Measurements from ENCODE around the gene SLC6A17.

The SLC6A17 gene

DNA sequence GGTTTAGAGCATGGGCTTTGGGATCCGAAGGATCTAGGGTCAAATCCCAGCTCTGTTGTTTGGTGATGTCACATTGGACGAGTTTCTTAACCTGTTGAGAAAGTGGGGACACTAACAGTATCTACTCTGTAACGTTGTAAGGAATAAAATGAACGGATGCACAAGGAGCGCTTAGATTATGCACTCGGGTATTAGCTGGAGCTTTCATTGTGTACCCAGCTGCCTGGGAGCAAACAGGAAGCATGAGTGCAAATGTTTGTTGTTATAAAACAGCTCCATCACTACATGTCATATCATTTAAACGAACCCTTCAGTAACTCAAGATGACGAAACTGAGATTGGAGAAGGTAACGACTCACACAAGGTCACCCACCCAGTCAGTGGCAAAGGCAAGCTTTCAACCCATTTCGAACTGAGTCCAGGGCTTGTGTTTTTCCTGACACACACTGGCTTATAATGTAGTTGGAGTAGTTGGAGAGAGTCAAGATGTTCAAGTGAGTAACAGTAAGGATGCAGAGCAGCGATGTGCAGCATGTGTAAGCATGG lies 16.2 kb upstream of the SLC6A17 start:
- no peaks in the 10 kb centered on the region for H3K79me2 ChIP-seq
- H3K4me1 ChIP-seq, result no peaks in the 10 kb centered on the region
- no peaks in the 10 kb centered on the region for H3K36me3 ChIP-seq (ENCODE audit: control insufficient read depth, insufficient read depth, low read length)
- TF ChIP-seq, protein P1, sequence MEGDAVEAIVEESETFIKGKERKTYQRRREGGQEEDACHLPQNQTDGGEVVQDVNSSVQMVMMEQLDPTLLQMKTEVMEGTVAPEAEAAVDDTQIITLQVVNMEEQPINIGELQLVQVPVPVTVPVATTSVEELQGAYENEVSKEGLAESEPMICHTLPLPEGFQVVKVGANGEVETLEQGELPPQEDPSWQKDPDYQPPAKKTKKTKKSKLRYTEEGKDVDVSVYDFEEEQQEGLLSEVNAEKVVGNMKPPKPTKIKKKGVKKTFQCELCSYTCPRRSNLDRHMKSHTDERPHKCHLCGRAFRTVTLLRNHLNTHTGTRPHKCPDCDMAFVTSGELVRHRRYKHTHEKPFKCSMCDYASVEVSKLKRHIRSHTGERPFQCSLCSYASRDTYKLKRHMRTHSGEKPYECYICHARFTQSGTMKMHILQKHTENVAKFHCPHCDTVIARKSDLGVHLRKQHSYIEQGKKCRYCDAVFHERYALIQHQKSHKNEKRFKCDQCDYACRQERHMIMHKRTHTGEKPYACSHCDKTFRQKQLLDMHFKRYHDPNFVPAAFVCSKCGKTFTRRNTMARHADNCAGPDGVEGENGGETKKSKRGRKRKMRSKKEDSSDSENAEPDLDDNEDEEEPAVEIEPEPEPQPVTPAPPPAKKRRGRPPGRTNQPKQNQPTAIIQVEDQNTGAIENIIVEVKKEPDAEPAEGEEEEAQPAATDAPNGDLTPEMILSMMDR (IDR thresholded peaks at IDR 0.05), result no peak
- H3K9ac ChIP-seq, result no peak overlapping the region
- H3K9me3 ChIP-seq (ENCODE audit: control insufficient read depth, low read length), result no peaks in the 10 kb centered on the region
- no peak overlapping the region for H3K4me2 ChIP-seq (ENCODE audit: low read length)
- no peak overlapping the region for H3K27ac ChIP-seq
- H3K4me3 ChIP-seq (ENCODE audit: low read depth, low read length), result no peak overlapping the region
- no peaks in the 10 kb centered on the region for H3K27me3 ChIP-seq (ENCODE audit: control insufficient read depth, insufficient read depth, low read length)
- H2AFZ ChIP-seq, result no peak overlapping the region

DNA sequence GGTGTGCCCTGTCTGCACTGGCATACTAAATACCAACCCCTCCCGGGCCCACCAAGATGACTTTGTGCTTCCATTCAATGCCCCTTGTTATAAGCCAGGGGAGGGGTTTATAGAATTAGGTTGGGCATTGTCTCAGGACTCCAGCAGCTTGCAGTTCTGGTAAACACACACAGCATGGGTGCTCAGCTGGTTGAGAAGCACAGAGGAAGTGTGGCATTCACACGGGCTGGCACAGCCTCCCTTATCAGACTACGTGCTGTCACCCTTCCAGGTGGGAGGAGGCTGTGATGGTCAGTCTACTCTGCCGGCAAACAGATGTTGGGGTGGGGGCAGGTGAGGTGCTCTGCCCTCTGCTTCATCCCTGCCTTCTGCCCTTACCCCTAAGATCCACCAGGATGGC lies 15.0 kb upstream of the SLC6A17 start:
- Histone ChIP-seq H3K4me2 (ENCODE audit: low read length) (no peak overlapping the region), H3K27me3 (ENCODE audit: control insufficient read depth, insufficient read depth, low read length) (no peaks in the 10 kb centered on the region), H3K9me3 (ENCODE audit: control insufficient read depth, low read length) (no peaks in the 10 kb centered on the region), H3K27ac (no peak overlapping the region), H3K4me3 (ENCODE audit: low read depth, low read length) (no peak overlapping the region), H3K79me2 (no peaks in the 10 kb centered on the region), H3K9ac (no peak overlapping the region), H3K36me3 (ENCODE audit: control insufficient read depth, insufficient read depth, low read length) (no peaks in the 10 kb centered on the region), H3K4me1 (no peaks in the 10 kb centered on the region), H2AFZ (no peak overlapping the region)
- TF ChIP-seq, protein P1 (IDR thresholded peaks at IDR 0.05), result no peak

DNA sequence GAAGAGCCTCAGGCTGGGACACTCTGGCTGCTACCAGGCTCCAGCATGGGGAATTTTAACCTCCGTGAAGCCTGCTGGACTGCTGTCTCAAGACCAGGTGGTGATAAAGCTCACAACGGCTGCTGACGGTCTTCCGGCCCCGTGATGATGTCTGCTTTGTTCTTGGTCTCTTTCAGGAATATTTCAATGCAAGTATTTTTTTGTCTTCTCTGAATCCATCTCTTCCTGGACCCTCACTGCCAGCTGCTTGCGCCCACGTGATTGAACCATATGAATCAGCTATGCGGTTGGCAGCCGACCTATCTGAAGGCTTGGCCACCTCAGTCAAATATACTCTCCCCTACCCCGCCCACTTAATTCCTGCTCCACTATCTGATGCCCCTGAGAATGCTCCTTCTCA lies 14.6 kb upstream of the SLC6A17 start:
- Histone ChIP-seq H3K27me3 (ENCODE audit: control insufficient read depth, insufficient read depth, low read length) (no peaks in the 10 kb centered on the region), H3K9ac (no peak overlapping the region), H3K27ac (no peak overlapping the region), H3K9me3 (ENCODE audit: control insufficient read depth, low read length) (no peaks in the 10 kb centered on the region), H3K4me3 (ENCODE audit: low read depth, low read length) (no peak overlapping the region), H3K4me2 (ENCODE audit: low read length) (no peak overlapping the region), H3K4me1 (no peaks in the 10 kb centered on the region), H3K36me3 (ENCODE audit: control insufficient read depth, insufficient read depth, low read length) (no peaks in the 10 kb centered on the region), H3K79me2 (no peaks in the 10 kb centered on the region), H2AFZ (no peak overlapping the region)
- TF ChIP-seq, protein P1 (IDR thresholded peaks at IDR 0.05), result no peak

DNA sequence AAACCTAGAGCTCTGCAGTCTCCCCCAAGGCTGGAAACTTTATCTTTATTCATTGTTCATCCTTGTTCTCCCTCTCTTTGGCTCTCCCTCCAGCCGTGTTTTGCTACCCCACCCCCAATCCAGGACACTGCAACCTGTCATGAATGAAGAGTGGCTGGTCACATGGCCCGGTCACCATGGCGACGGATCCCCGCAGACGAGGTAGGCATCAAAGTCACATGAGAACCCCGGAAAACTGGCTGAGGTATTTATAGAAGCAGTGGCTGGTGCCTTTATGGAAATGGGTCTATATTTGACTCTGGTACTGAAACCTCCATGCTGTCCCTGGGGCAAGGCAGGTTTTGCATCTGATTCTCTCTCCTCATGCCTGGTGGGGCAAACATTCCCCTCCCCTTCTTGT lies 13.4 kb upstream of the SLC6A17 start:
- Histone ChIP-seq H3K4me3 (ENCODE audit: low read depth, low read length) (no peak overlapping the region), H3K9ac (no peak overlapping the region), H3K79me2 (no peaks in the 10 kb centered on the region), H3K4me1 (no peaks in the 10 kb centered on the region), H2AFZ (peak overlapping the region; percentile 33), H3K27me3 (ENCODE audit: control insufficient read depth, insufficient read depth, low read length) (no peaks in the 10 kb centered on the region), H3K9me3 (ENCODE audit: control insufficient read depth, low read length) (no peaks in the 10 kb centered on the region), H3K4me2 (ENCODE audit: low read length) (peak overlapping the region; percentile 51), H3K27ac (no peak overlapping the region), H3K36me3 (ENCODE audit: control insufficient read depth, insufficient read depth, low read length) (no peaks in the 10 kb centered on the region)
- TF ChIP-seq, protein P1 (IDR thresholded peaks at IDR 0.05), result no peak

DNA sequence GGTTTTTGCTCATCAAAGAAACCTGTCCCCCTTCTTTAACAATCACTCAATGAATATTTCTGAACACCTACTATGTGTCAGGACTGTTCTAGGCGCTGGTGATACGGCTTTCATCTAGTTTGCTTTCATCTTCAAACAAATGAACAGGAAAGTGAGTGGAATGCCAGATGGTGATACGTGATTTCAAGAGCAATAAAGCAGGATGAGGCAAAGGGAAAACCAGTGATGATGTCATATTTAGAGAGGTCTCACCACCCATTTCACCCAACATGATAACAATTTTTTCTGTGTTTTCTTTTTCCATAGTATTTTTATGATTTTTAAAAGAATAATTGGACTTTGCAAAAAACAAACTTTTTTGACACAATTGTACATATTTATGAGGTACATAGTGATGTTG lies 11.3 kb upstream of the SLC6A17 start:
- no peaks in the 10 kb centered on the region for H3K36me3 ChIP-seq (ENCODE audit: control insufficient read depth, insufficient read depth, low read length)
- no peaks in the 10 kb centered on the region for H3K4me1 ChIP-seq
- H3K9me3 ChIP-seq (ENCODE audit: control insufficient read depth, low read length), result no peaks in the 10 kb centered on the region
- no peak overlapping the region for H3K4me3 ChIP-seq (ENCODE audit: low read depth, low read length)
- H3K4me2 ChIP-seq (ENCODE audit: low read length), result no peak overlapping the region
- no peaks in the 10 kb centered on the region for H3K27me3 ChIP-seq (ENCODE audit: control insufficient read depth, insufficient read depth, low read length)
- H3K79me2 ChIP-seq, result no peaks in the 10 kb centered on the region
- no peak overlapping the region for H2AFZ ChIP-seq
- no peak overlapping the region for H3K27ac ChIP-seq
- H3K9ac ChIP-seq, result no peak overlapping the region
- TF ChIP-seq, protein P1 (IDR thresholded peaks at IDR 0.05), result no peak
